ENCODE results near the gene CNTROB. TPM values are rescaled to one million over a fixed set of nuclear protein-coding genes. Genes with fewer than 3 reads are reported as not detected.

Gene CNTROB
- total RNA-seq, 1 experiment from 2014 or later, result 39.7 TPM

DNA sequence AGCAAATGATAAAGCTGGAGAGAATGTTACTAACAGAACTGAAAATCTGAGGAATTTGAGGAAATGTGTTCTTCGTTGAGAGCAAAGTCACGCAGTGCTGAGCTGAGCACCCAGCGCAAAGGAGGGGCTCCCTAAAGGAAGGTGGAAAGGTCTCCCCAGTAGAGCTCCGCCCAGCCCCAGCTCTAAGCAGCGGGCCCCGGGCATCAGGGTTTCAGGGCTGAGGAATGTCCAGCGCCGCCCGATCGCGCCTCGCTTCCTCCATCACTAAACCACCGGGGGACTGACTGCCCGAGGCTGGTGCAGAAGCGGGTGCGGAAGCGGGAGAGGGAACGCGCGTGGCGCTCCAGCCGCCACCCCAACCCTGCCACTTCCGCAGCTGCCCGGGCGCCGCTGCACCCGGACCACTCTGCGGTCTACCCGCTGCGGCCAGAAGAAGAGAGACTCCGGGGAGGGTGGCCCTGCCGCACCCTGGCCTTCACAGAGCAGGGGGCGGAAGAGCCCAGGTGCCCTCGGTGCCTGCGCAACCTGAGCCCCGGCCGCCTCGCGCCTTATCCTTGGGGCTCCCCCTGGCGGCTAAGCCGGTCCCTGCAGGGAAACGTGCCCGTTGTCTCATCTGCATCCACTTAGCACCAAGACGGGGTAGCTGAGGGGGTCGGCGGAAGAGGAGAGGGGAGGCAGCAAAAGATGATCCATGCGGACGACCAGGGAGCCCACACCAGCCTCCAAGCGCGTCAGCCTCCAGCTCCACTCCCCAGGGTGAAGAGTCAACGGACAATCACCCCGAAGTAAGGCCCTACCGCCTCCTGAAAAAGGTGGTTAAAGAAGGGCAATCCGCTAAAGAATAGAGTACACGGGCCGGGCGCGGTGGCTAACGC lies 58.0 kb downstream of the CNTROB start (continued):
- TF ChIP-seq IRF1 (CRISPR knock-in tag; IDR thresholded peaks at IDR 0.05), result no peak
- TF ChIP-seq, protein P1, sequence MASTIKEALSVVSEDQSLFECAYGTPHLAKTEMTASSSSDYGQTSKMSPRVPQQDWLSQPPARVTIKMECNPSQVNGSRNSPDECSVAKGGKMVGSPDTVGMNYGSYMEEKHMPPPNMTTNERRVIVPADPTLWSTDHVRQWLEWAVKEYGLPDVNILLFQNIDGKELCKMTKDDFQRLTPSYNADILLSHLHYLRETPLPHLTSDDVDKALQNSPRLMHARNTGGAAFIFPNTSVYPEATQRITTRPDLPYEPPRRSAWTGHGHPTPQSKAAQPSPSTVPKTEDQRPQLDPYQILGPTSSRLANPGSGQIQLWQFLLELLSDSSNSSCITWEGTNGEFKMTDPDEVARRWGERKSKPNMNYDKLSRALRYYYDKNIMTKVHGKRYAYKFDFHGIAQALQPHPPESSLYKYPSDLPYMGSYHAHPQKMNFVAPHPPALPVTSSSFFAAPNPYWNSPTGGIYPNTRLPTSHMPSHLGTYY (CRISPR knock-in tag; IDR thresholded peaks at IDR 0.05), result no peak
- no peak for TF ChIP-seq ESRRA (CRISPR knock-in tag; IDR thresholded peaks at IDR 0.05; ENCODE audit: borderline replicate concordance)
- TF ChIP-seq NR2C2 (CRISPR knock-in tag; IDR thresholded peaks at IDR 0.05), result no peak
- TF ChIP-seq, protein P2, sequence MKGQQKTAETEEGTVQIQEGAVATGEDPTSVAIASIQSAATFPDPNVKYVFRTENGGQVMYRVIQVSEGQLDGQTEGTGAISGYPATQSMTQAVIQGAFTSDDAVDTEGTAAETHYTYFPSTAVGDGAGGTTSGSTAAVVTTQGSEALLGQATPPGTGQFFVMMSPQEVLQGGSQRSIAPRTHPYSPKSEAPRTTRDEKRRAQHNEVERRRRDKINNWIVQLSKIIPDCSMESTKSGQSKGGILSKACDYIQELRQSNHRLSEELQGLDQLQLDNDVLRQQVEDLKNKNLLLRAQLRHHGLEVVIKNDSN (CRISPR knock-in tag; IDR thresholded peaks at IDR 0.05), result peak; percentile 25; the same call in 1 of the 2 replicates
- no peak for TF ChIP-seq ZNF416 (CRISPR knock-in tag; IDR thresholded peaks at IDR 0.05)
- no peak for TF ChIP-seq MXD4 (CRISPR knock-in tag; IDR thresholded peaks at IDR 0.05; ENCODE audit: borderline replicate concordance)
- TF ChIP-seq NFATC4 (CRISPR knock-in tag; IDR thresholded peaks at IDR 0.05), result no peak
- TF ChIP-seq HMGA2 (CRISPR knock-in tag; IDR thresholded peaks at IDR 0.05), result no peak
- TF ChIP-seq TEAD4 (CRISPR knock-in tag; IDR thresholded peaks at IDR 0.05), result no peak
- no peak for TF ChIP-seq FOXJ3 (CRISPR knock-in tag; IDR thresholded peaks at IDR 0.05; ENCODE audit: borderline replicate concordance)
- TF ChIP-seq, protein P3, sequence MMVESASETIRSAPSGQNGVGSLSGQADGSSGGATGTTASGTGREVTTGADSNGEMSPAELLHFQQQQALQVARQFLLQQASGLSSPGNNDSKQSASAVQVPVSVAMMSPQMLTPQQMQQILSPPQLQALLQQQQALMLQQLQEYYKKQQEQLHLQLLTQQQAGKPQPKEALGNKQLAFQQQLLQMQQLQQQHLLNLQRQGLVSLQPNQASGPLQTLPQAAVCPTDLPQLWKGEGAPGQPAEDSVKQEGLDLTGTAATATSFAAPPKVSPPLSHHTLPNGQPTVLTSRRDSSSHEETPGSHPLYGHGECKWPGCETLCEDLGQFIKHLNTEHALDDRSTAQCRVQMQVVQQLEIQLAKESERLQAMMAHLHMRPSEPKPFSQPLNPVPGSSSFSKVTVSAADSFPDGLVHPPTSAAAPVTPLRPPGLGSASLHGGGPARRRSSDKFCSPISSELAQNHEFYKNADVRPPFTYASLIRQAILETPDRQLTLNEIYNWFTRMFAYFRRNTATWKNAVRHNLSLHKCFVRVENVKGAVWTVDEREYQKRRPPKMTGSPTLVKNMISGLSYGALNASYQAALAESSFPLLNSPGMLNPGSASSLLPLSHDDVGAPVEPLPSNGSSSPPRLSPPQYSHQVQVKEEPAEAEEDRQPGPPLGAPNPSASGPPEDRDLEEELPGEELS (CRISPR knock-in tag; IDR thresholded peaks at IDR 0.05), result no peak
- no peak for TF ChIP-seq AFF4 (CRISPR knock-in tag; IDR thresholded peaks at IDR 0.05; ENCODE audit: borderline replicate concordance)
- no peak for TF ChIP-seq NR3C1 (CRISPR knock-in tag; conservative IDR thresholded peaks at IDR 0.05; ENCODE audit: low read depth)
- TF ChIP-seq, protein P4, sequence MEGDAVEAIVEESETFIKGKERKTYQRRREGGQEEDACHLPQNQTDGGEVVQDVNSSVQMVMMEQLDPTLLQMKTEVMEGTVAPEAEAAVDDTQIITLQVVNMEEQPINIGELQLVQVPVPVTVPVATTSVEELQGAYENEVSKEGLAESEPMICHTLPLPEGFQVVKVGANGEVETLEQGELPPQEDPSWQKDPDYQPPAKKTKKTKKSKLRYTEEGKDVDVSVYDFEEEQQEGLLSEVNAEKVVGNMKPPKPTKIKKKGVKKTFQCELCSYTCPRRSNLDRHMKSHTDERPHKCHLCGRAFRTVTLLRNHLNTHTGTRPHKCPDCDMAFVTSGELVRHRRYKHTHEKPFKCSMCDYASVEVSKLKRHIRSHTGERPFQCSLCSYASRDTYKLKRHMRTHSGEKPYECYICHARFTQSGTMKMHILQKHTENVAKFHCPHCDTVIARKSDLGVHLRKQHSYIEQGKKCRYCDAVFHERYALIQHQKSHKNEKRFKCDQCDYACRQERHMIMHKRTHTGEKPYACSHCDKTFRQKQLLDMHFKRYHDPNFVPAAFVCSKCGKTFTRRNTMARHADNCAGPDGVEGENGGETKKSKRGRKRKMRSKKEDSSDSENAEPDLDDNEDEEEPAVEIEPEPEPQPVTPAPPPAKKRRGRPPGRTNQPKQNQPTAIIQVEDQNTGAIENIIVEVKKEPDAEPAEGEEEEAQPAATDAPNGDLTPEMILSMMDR (IDR thresholded peaks at IDR 0.05), result peak; percentile 90
- TF ChIP-seq ETV6 (CRISPR knock-in tag; IDR thresholded peaks at IDR 0.05), result 0 out of 2 replicates have a peak, but pooled peaks have one; percentile 77
- no peak for TF ChIP-seq MLX (CRISPR knock-in tag; IDR thresholded peaks at IDR 0.05)
- TF ChIP-seq SOX15 (CRISPR knock-in tag; IDR thresholded peaks at IDR 0.05), result no peak
- TF ChIP-seq, protein P5, sequence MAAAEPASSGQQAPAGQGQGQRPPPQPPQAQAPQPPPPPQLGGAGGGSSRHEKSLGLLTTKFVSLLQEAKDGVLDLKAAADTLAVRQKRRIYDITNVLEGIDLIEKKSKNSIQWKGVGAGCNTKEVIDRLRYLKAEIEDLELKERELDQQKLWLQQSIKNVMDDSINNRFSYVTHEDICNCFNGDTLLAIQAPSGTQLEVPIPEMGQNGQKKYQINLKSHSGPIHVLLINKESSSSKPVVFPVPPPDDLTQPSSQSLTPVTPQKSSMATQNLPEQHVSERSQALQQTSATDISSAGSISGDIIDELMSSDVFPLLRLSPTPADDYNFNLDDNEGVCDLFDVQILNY (CRISPR knock-in tag; IDR thresholded peaks at IDR 0.05), result 0 out of 2 replicates have a peak, but pooled peaks have one; percentile 41
- no peak for TF ChIP-seq NR1H2 (CRISPR knock-in tag; IDR thresholded peaks at IDR 0.05)
- 0 out of 2 replicates have a peak, but pooled peaks have one; percentile 36 for TF ChIP-seq MYBL2 (CRISPR knock-in tag; IDR thresholded peaks at IDR 0.05)
- no peak for TF ChIP-seq CREM (CRISPR knock-in tag; IDR thresholded peaks at IDR 0.05)
- TF ChIP-seq ATF1 (CRISPR knock-in tag; IDR thresholded peaks at IDR 0.05), result no peak
- no peak for TF ChIP-seq ZNF263 (CRISPR knock-in tag; IDR thresholded peaks at IDR 0.05; ENCODE audit: low read depth)
- TF ChIP-seq JAZF1 (CRISPR knock-in tag; IDR thresholded peaks at IDR 0.05), result no peak
- no peak for TF ChIP-seq NFYB (CRISPR knock-in tag; conservative IDR thresholded peaks at IDR 0.05; ENCODE audit: low read depth)
- peak; percentile 34; the same call in 1 of the 2 replicates for TF ChIP-seq TEAD1 (CRISPR knock-in tag; IDR thresholded peaks at IDR 0.05)
